A549 (cell line): ENCODE data around the gene ADD3.

ENCODE experiments used
- EHMT2 ChIP-seq: fragments of 200-600 bp; sonication (generic); IDR thresholded peaks from 2 replicates; pipeline ENCODE4 v1.6.1; 2016; ENCODE audit warnings: antibody characterized with exemption, low read depth, mild to moderate bottlenecking, moderate library complexity
- HDAC2 ChIP-seq: fragments of 200-600 bp; sonication (generic); IDR thresholded peaks from 2 replicates; pipeline ENCODE4 v1.6.1; 2016
- JUN ChIP-seq, 2 experiments: fragments of >200 bp; sonication (Bioruptor Twin); formaldehyde crosslinking; IDR thresholded peaks; 2 replicates in 1 of 2; 3 replicates in 1 of 2; pipeline ENCODE4 v1.6.1; 2016 to 2017
- MAFK ChIP-seq: fragments of 450-650 bp; IDR thresholded peaks from 2 replicates; pipeline ENCODE4 v1.6.1; 2014; ENCODE audit not compliant: partially characterized antibody
- PHF8 ChIP-seq: fragments of 200-600 bp; sonication (generic); IDR thresholded peaks from 2 replicates; pipeline ENCODE4 v1.6.1; 2016; ENCODE audit warnings: low read depth, mild to moderate bottlenecking, antibody characterized with exemption, moderate library complexity, borderline replicate concordance
- POLR2A ChIP-seq: IDR thresholded peaks from 2 replicates; pipeline ENCODE4 v1.6.1; 2012; ENCODE audit warnings: mild to moderate bottlenecking, low read length
- SMC3 ChIP-seq: fragments of >200 bp; sonication (Bioruptor Twin); formaldehyde crosslinking; IDR thresholded peaks from 3 replicates; pipeline ENCODE4 v1.6.1; 2018; ENCODE audit warnings: inconsistent platforms
- ZC3H11A ChIP-seq: fragments of 450-650 bp; IDR thresholded peaks from 2 replicates; pipeline ENCODE4 v1.6.1; 2014; ENCODE audit warnings: antibody characterized with exemption, mild to moderate bottlenecking
- ZFP36 ChIP-seq: fragments of 450-650 bp; IDR thresholded peaks from 2 replicates; pipeline ENCODE4 v1.6.1; 2014; ENCODE audit warnings: borderline replicate concordance; ENCODE audit not compliant: partially characterized antibody
- ZSCAN20 ChIP-seq: fragments of 250-450 bp; sonication (Bioruptor Pico); IDR thresholded peaks from 2 replicates; pipeline ENCODE4 v1.8.0; 2022; ENCODE audit warnings: mild to moderate bottlenecking, moderate library complexity
- TF ChIP-seq, protein P1 (sequence below): fragments of >200 bp; sonication (Bioruptor Twin); formaldehyde crosslinking; IDR thresholded peaks from 3 replicates; pipeline ENCODE4 v1.5.1; 2016
- TF ChIP-seq, protein P2 (sequence below): IDR thresholded peaks from 2 replicates; pipeline ENCODE4 v1.6.1; 2012

DNA sequence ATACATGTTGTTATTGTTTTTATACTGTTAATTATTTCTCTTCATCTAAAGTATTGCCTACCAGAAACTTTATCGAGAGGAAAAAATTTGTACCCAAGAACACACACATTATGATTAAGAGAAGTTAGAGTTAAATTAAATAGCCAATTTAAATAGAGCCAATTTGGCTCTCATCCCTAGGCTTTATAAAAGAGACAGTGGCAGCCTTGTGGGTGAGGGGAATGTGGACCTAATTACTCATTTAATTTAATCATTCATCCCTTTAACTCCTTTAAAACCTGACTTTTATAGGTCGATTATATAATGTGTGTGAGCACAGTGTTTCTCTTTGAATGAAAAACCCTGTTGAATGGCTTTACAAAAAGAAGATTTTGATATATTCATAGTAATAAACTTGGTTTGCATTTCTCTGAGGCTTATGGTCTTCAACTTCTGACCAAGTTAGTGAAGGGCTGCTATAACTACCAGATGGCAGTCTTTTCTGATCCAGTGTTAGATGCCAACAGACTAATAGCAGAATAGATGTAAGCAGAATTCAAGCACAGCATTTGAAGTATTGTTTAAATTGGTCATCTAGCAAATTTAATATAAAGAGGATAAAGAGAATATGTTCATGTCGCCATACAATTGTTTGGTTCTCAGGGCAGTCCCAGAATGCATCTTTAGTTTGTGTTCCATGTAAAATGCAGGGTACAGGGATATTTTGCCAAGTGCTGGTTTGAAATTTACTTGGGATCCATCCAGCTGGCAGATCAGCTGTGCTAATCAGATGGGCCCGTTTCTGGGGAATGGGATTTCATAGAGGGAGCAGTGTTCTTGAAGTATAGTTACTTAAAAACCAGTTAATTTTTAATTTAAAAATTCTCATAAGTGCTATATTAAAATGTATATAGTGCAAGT lies 25.3 kb downstream of the ADD3 start:
- TF ChIP-seq POLR2A (no peak), EHMT2 (no peak), SMC3 (no peak), ZC3H11A (no peak), MAFK (no peak), HDAC2 (no peak), JUN (IDR thresholded peaks at IDR 0.05) (no peak), ZSCAN20 (CRISPR knock-in tag) (no peak), PHF8 (no peak), ZFP36 (no peak)
- TF ChIP-seq, protein P1, sequence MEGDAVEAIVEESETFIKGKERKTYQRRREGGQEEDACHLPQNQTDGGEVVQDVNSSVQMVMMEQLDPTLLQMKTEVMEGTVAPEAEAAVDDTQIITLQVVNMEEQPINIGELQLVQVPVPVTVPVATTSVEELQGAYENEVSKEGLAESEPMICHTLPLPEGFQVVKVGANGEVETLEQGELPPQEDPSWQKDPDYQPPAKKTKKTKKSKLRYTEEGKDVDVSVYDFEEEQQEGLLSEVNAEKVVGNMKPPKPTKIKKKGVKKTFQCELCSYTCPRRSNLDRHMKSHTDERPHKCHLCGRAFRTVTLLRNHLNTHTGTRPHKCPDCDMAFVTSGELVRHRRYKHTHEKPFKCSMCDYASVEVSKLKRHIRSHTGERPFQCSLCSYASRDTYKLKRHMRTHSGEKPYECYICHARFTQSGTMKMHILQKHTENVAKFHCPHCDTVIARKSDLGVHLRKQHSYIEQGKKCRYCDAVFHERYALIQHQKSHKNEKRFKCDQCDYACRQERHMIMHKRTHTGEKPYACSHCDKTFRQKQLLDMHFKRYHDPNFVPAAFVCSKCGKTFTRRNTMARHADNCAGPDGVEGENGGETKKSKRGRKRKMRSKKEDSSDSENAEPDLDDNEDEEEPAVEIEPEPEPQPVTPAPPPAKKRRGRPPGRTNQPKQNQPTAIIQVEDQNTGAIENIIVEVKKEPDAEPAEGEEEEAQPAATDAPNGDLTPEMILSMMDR: no peak
- TF ChIP-seq, protein P2, sequence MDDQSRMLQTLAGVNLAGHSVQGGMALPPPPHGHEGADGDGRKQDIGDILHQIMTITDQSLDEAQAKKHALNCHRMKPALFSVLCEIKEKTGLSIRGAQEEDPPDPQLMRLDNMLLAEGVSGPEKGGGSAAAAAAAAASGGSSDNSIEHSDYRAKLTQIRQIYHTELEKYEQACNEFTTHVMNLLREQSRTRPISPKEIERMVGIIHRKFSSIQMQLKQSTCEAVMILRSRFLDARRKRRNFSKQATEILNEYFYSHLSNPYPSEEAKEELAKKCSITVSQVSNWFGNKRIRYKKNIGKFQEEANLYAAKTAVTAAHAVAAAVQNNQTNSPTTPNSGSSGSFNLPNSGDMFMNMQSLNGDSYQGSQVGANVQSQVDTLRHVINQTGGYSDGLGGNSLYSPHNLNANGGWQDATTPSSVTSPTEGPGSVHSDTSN: no peak
